Measurements from ENCODE around the gene LAMC3.
"Not testable (repeated sequence)": the region's sequence is repeated elsewhere in the genome, so short reads cannot be mapped to it uniquely, and the experiment has no call there.

The LAMC3 gene

GRCh38 chr9:131082774-131083512 is 74.0 kb downstream of the LAMC3 start:
- no peak for DNase-seq

DNA sequence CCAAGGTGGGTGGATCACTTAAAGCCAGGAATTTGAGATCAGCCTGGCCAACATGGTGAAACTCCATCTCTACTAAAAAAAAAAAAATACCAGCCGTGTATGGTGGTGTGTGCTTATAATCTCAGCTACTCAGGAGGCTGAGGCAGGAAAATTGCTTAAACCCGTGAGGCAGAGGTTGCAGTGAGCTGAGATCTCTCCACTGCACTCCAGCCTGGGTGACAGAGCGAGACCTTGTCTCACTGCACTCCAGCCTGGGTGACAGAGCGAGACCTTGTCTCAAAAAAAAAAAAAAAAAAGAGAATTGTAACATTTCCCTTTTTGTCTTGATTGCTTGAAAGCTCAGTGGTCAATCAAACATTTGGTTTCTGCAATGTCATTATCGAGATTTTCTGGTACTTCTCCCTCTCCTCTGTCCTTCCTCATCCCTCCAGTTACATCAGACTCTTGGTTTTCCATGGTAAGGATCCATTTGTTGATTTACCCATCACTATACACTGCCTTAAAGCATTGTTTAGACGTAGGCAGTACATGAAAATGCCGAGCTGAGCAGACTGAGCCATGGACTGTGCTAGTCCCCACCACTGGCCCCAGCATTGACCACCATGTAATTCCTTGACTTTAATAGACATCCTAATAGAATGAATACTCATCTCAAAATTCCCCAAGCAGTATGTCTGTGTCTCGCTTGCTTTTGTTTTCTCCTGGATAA is 75.8 kb downstream of the LAMC3 start:
- DNase-seq: no peak

GRCh38 chr9:131085370-131086122 is 76.6 kb downstream of the LAMC3 start:
- DNase-seq: no peak

DNA sequence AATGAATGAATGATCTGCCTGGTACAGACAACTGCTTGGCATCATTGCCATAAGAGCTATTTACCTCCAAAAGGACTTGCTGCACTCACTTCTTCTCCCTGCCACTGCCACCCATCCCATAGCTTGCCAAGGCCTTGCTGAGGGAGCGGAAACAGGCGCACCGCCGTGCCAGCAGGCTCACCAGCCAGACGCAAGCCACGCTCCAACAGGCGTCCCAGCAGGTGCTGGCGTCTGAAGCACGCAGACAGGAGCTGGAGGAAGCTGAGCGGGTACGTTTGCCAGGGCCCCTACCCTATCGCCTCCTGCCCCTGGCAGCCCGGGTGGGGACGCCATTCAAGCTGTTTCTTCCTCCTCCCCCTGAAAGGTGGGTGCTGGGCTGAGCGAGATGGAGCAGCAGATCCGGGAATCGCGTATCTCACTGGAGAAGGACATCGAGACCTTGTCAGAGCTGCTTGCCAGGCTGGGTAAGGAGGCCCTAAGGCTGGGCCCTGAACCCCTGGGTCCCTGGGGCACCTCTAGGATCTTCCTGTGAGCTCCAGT is 78.5 kb downstream of the LAMC3 start:
- DNase-seq: no peak

DNA sequence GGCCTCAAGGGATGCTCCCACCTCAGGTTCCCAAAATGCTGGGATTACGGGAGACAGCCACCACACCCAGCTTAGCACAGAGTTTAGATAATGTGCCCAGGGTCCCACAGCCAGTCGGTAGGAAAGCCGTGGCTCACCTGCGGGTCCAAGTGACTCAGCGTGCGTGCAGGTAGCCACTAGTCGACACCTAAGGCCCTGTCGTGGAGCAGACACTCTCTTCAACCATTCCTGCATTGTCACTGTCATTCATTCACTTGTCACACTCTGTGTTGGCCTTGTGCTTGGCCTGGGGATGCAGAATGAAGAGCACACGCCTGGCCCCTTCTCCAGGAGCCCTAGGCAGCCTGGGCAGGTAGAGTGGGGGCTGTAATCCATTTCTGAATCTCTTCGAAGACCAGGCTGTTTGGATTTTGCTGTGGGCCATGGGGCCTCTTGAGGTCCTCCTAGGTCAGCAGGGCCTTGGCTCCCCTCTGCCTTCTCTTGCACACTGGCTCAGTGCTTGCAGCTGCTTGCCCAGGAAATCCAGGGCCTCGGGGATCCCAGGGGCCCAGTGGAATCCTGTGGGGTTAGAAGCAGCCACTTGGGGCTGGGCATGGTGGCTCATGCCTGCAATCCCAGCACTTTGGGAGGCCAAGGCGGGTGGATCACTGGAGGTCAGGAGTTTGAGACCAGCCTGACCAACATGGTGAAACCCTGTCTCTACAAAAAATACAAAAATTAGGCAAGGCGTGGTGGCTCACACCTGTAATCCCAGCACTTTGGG is 81.2 kb downstream of the LAMC3 start:
- DNase-seq: no peak

DNA sequence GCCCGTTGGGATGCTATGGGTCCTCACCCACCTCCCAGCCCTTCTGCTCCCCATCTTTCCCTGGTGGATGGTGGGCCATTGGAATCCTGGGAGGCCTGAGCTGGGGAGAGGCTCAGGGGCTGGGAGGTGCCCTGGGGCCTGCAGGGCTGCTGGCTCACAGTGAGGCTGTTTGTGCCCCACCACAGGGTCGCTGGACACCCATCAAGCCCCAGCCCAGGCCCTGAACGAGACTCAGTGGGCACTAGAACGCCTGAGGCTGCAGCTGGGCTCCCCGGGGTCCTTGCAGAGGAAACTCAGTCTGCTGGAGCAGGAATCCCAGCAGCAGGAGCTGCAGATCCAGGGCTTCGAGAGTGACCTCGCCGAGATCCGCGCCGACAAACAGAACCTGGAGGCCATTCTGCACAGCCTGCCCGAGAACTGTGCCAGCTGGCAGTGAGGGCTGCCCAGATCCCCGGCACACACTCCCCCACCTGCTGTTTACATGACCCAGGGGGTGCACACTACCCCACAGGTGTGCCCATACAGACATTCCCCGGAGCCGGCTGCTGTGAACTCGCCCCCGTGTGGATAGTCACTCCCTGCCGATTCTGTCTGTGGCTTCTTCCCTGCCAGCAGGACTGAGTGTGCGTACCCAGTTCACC is 82.5 kb downstream of the LAMC3 start:
- DNase-seq: no peak

- no peak for DNase-seq
Observed at GRCh38 chr9:131092030-131092429, 83.1 kb downstream of the LAMC3 start.

GRCh38 chr9:131092548-131093440 is 83.8 kb downstream of the LAMC3 start:
- no peak for DNase-seq

DNA sequence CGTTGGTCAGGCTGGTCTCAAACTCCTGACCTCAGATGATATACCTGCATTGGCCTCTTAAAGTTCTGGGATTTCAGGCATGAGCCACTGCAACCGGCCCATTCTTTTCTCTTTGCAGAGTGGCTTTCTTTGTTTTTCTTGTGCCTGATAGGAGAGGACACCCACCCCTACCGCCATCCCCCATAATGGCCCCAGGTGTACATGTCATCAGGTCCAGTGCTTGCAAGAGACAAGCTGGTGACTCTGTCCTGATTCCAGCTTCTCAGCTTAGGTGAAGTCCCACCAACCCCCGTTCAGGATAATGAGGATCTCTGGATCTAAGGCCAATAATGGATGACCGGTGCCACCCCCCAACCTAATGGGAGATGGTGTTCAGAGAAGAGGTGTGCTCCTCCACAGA is 85.0 kb downstream of the LAMC3 start:
- DNase-seq: no peak

DNA sequence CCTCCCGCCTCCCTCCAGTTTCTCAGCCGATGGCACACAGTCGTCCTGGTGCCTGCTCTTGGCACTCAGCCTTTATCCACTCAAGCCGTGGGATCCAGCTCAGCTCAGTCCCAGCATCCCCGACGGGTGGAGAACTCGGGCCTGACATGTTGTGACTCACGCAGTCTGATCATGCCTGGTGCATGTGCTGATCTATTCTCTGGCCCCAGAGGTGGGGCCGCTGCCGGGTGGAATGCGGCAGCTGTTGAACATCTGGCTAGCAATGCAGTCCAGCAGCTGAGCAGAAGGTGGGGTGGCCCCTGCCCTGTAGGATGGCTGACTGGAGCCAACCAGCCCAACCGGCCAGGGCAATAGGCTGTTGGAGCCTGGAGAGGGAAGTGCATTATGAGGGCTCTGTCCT is 85.6 kb downstream of the LAMC3 start:
- DNase-seq: no peak

- DNase-seq: no peak
Observed at GRCh38 chr9:131095666-131096268, 86.8 kb downstream of the LAMC3 start.

GRCh38 chr9:131096269-131097125 is 87.5 kb downstream of the LAMC3 start, which contains the start of gene AIF1L:
Gene AIF1L (plus strand): TSS chr9:131096531. CDS start chr9:131096630, 99 bp downstream.
- no peak for DNase-seq

GRCh38 chr9:131097126-131097947 is 88.4 kb downstream of the LAMC3 start:
- DNase-seq: no peak

GRCh38 chr9:131097948-131098278 is 88.9 kb downstream of the LAMC3 start:
- no peak for DNase-seq

DNA sequence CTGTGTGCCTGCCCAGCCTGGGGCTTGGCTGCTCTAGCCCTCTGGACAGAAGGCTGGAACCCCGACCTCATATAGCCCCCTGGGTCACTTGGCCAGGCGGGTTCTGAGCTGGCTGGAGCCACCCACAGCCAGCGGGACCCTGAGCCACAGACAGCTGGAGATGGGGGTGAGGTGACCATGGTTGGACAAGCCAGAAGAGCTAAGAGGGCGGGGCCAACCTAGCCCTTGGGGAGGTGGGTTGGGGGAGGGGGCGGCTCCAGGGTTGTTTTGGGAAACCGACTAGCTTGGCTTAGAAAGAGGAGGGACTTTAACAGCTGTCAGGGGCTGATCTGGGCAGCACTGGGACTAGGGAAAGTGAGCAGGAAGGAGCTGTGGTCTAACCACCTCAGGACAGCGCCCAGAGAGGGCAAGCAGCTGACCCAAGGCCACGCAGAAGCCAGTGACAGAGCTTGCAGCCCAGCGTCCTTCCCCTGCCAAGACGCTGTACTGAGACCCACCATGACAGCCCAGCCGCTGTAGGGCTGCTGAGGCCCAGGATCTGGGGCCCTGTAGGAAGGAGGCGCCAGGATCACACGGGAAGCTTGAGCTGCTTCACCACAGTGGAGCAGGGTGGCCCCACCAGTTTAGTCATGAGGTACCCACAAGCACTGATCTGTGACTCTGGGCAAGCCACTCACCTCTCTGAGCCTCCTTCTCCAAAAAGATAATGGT is 89.6 kb downstream of the LAMC3 start:
- DNase-seq: no peak

DNA sequence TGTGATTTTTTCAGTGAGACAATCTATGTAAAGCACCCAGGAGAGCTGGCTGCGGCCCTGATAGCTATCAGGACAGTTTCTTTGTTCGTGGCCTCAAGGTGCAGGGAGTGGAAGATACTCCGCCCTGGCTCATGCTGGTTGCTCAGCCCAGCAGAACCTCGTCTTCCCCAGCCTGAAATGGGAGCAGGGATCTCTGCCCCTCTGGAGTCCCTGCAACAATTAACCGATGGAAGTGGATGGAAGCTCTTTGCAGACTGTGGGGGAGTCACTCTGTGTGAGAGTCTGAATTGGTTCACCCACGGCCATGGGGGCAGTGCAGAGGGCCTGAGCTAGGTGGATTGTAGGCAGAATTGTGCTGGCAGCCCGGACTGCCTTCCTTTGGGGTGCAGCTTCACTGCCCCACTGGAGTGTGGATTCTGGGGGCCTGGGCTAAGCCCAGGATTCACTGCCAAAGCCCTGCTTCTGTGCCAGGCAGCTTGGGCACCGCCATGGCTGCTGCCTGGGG is 90.2 kb downstream of the LAMC3 start:
- no peak for DNase-seq

DNA sequence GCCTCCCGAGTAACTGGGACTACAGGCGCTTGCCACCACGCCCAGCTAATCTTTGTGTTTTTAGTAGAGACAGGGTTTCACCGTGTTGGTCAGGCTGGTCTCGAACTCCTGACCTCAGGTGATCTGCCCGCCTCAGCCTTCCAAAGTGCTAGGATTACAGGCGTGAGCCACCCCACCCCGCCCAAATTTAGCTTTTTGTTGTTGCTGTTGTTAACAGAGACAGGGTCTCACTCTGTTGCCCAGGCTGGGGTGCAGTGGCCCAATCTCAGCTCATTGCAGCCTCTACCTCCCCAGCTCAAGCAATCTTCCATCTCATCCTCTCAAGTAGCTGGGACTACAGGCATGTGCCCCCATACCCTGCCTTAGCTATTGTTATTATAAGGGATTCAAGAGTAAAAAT is 90.9 kb downstream of the LAMC3 start:
- DNase-seq: not testable (repeated sequence)

DNA sequence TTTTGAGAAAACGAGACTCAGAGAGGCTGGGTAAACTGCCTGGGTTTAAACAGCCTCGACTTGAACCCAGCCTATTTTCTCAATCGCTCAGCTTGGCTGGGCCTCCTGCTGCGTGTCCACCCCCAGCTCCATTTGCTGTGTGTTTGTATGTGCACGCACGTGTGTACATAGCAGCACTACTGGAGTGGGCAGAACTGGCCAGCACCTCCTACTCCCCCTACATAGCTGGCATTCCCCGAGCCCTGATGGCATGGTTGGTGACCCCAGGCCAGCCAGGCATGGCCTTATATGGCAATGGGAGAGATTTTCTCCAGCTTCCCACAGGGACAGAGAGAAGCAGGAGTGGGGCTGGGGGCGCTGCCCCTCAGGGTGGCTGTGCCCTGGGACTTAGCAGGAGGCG is 91.5 kb downstream of the LAMC3 start:
- DNase-seq: no peak

Data from CD4-positive, alpha-beta T cell treated with Interferon gamma for 1 hour (primary cell).